ENCODE measurements around the gene GPR160. TPM values are rescaled to one million over a fixed set of nuclear protein-coding genes. Genes with fewer than 3 reads are reported as not detected.

The GPR160 gene
- total and polyA plus RNA-seq, 2 of the 13 experiments (the other 11 are each of a cell fraction or from before 2014, with no cell fraction given) = 12.1 to 23.2 TPM

- TF ChIP-seq ZNF609 (CRISPR knock-in tag; IDR thresholded peaks at IDR 0.05; ENCODE audit: borderline replicate concordance) = no peak
- peak; percentile 92; the same call in 1 of the 2 replicates for TF ChIP-seq CHD4 (IDR thresholded peaks at IDR 0.05; ENCODE audit: borderline replicate concordance, low read length)
- no peak for TF ChIP-seq ZNF343 (CRISPR knock-in tag; IDR thresholded peaks at IDR 0.05)
- no peak for TF ChIP-seq REL (CRISPR knock-in tag; conservative IDR thresholded peaks at IDR 0.05)
- no peak for TF ChIP-seq ZNF597 (CRISPR knock-in tag; IDR thresholded peaks at IDR 0.05)
- no peak for TF ChIP-seq DBP (CRISPR knock-in tag; IDR thresholded peaks at IDR 0.05; ENCODE audit: not compliant biosample characterization)
- TF ChIP-seq EHMT2 (IDR thresholded peaks at IDR 0.05; ENCODE audit: borderline replicate concordance, low read depth, low read length) = 0 out of 2 replicates have a peak, but pooled peaks have one; percentile 56
- no peak for TF ChIP-seq GABPA (IDR thresholded peaks at IDR 0.05; ENCODE audit: low read depth, low read length)
- TF ChIP-seq GABPA (CRISPR knock-in tag; IDR thresholded peaks at IDR 0.05; ENCODE audit: low read depth) = no peak
- TF ChIP-seq ZSCAN31 (CRISPR knock-in tag; IDR thresholded peaks at IDR 0.05; ENCODE audit: low read depth) = no peak
- TF ChIP-seq PRDM4 (CRISPR knock-in tag; IDR thresholded peaks at IDR 0.05; ENCODE audit: borderline replicate concordance) = no peak
- no peak for TF ChIP-seq HNRNPH1 (optimal IDR thresholded peaks at IDR 0.05; ENCODE audit: low read depth, low read length)
- TF ChIP-seq FOXO4 (CRISPR knock-in tag; conservative IDR thresholded peaks at IDR 0.05) = no peak
- peak; percentile 66 for TF ChIP-seq ZNF644 (CRISPR knock-in tag; IDR thresholded peaks at IDR 0.05; ENCODE audit: low read depth)
- TF ChIP-seq POLR2AphosphoS5 (IDR thresholded peaks at IDR 0.05; ENCODE audit: low read depth, low read length) = no peak
- no peak for TF ChIP-seq CSRNP1 (CRISPR knock-in tag; IDR thresholded peaks at IDR 0.05)
- no peak for TF ChIP-seq PRMT3 (CRISPR knock-in tag; IDR thresholded peaks at IDR 0.05; ENCODE audit: borderline replicate concordance, low read depth)
Measured at GRCh38 chr3:170076715-170077238, 39.0 kb downstream of the GPR160 start (continued).
